Mesothelial cell of epicardium (in vitro differentiated cells): Measurements from ENCODE around the gene SIAH2. TPM values are rescaled to one million over a fixed set of nuclear protein-coding genes. Genes with fewer than 3 reads are reported as not detected.

ENCODE experiments used
- DNase-seq, 2 experiments: peaks; one replicate each; pipeline ENCODE4 v3.0.0; 2021; ENCODE audit warnings: low spot score in 2 of 2; ENCODE audit not compliant: unreplicated experiment in 2 of 2
- H3K27ac Mint-ChIP-seq: 2 replicates; pipeline ENCODE4 v1.8.0; 2021; ENCODE audit warnings: mixed read lengths
- H3K27me3 Mint-ChIP-seq: 2 replicates; pipeline ENCODE4 v1.8.0; 2021; ENCODE audit warnings: low read depth, mixed read lengths
- H3K36me3 Mint-ChIP-seq: 2 replicates; pipeline ENCODE4 v1.8.0; 2021; ENCODE audit warnings: mixed read lengths
- H3K4me1 Mint-ChIP-seq: 2 replicates; pipeline ENCODE4 v1.8.0; 2021; ENCODE audit warnings: mixed read lengths
- H3K4me3 Mint-ChIP-seq: 2 replicates; pipeline ENCODE4 v1.8.0; 2021; ENCODE audit warnings: mild to moderate bottlenecking, moderate library complexity, mixed read lengths
- H3K9me3 Mint-ChIP-seq: 2 replicates; pipeline ENCODE4 v1.8.0; 2021; ENCODE audit warnings: mixed read lengths
- CTCF ChIP-seq: fragments of 200-600 bp; sonication (generic); IDR thresholded peaks from one replicate; pipeline ENCODE4 v1.5.0; 2021; ENCODE audit warnings: antibody characterized with exemption; ENCODE audit not compliant: unreplicated experiment
- total RNA-seq: library from RNA; stranded (reverse); gene quantifications from 3 replicates; pipeline ENCODE4 v1.2.1, GENCODE V29; 2021

SIAH2 gene
- total RNA-seq, 1 donor from 2014 or later: 9.5 TPM

GRCh38 chr3:150773616-150774192 is 10.7 kb upstream of the SIAH2 start:
- Mint-ChIP-seq H3K27ac (no peak overlapping the region), H3K36me3 (no peaks in the 10 kb centered on the region), H3K27me3 (no peaks in the 10 kb centered on the region), H3K9me3 (no peaks in the 10 kb centered on the region), H3K4me1 (peaks cover 3% of the 10 kb centered on the region), H3K4me3 (no peak overlapping the region)
- DNase-seq: no peak
- no peak for TF ChIP-seq CTCF

- H3K27me3 Mint-ChIP-seq: peaks cover 5% of the 10 kb centered on the region
- no peak for TF ChIP-seq CTCF
Measured at GRCh38 chr3:150771600-150771999, 8.6 kb upstream of the SIAH2 start.

GRCh38 chr3:150770681-150771080 is 7.7 kb upstream of the SIAH2 start:
- no peak overlapping the region for H3K27ac Mint-ChIP-seq
- TF ChIP-seq CTCF: no peak
- peaks cover 3% of the 10 kb centered on the region for H3K4me1 Mint-ChIP-seq
- H3K4me3 Mint-ChIP-seq: no peak overlapping the region
- DNase-seq: no peak
- no peaks in the 10 kb centered on the region for H3K36me3 Mint-ChIP-seq
- peaks cover 7% of the 10 kb centered on the region for H3K27me3 Mint-ChIP-seq
- H3K9me3 Mint-ChIP-seq: no peaks in the 10 kb centered on the region

More at GRCh38 chr3:150771600-150771999, 8.6 kb upstream of the SIAH2 start:
- peaks cover 3% of the 10 kb centered on the region for H3K4me1 Mint-ChIP-seq
- no peaks in the 10 kb centered on the region for H3K9me3 Mint-ChIP-seq
- H3K36me3 Mint-ChIP-seq: no peaks in the 10 kb centered on the region
- no peak overlapping the region for H3K4me3 Mint-ChIP-seq
- no peak overlapping the region for H3K27ac Mint-ChIP-seq
- no peak for DNase-seq

- no peak for DNase-seq
- peaks cover 7% of the 10 kb centered on the region for H3K27me3 Mint-ChIP-seq
- H3K36me3 Mint-ChIP-seq: no peaks in the 10 kb centered on the region
- H3K9me3 Mint-ChIP-seq: no peaks in the 10 kb centered on the region
- no peak overlapping the region for H3K27ac Mint-ChIP-seq
- H3K4me3 Mint-ChIP-seq: no peak overlapping the region
- TF ChIP-seq CTCF: no peak
- peaks cover 16% of the 10 kb centered on the region for H3K4me1 Mint-ChIP-seq
Measured at GRCh38 chr3:150766742-150767141, 3.8 kb upstream of the SIAH2 start.

GRCh38 chr3:150765949-150766720 is 3.2 kb upstream of the SIAH2 start:
- H3K4me1 Mint-ChIP-seq: peaks cover 22% of the 10 kb centered on the region
- TF ChIP-seq CTCF: no peak
- no peaks in the 10 kb centered on the region for H3K9me3 Mint-ChIP-seq
- no peak for DNase-seq
- no peak overlapping the region for H3K4me3 Mint-ChIP-seq
- no peaks in the 10 kb centered on the region for H3K36me3 Mint-ChIP-seq
- no peak overlapping the region for H3K27ac Mint-ChIP-seq
- H3K27me3 Mint-ChIP-seq: peaks cover 7% of the 10 kb centered on the region
